Amniotic stem cell (primary cell): Measurements from ENCODE around the gene BAIAP2L2.
"Not testable (repeated sequence)": the region's sequence is repeated elsewhere in the genome, so short reads cannot be mapped to it uniquely, and the experiment has no call there.

Experiments used
- DNase-seq: peaks from one replicate; lab custom pipeline; 2025; lab: John Stamatoyannopoulos, UW

BAIAP2L2 gene, protein sequence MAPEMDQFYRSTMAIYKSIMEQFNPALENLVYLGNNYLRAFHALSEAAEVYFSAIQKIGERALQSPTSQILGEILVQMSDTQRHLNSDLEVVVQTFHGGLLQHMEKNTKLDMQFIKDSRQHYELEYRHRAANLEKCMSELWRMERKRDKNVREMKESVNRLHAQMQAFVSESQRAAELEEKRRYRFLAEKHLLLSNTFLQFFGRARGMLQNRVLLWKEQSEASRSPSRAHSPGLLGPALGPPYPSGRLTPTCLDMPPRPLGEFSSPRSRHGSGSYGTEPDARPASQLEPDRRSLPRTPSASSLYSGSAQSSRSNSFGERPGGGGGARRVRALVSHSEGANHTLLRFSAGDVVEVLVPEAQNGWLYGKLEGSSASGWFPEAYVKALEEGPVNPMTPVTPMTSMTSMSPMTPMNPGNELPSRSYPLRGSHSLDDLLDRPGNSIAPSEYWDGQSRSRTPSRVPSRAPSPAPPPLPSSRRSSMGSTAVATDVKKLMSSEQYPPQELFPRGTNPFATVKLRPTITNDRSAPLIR

DNA sequence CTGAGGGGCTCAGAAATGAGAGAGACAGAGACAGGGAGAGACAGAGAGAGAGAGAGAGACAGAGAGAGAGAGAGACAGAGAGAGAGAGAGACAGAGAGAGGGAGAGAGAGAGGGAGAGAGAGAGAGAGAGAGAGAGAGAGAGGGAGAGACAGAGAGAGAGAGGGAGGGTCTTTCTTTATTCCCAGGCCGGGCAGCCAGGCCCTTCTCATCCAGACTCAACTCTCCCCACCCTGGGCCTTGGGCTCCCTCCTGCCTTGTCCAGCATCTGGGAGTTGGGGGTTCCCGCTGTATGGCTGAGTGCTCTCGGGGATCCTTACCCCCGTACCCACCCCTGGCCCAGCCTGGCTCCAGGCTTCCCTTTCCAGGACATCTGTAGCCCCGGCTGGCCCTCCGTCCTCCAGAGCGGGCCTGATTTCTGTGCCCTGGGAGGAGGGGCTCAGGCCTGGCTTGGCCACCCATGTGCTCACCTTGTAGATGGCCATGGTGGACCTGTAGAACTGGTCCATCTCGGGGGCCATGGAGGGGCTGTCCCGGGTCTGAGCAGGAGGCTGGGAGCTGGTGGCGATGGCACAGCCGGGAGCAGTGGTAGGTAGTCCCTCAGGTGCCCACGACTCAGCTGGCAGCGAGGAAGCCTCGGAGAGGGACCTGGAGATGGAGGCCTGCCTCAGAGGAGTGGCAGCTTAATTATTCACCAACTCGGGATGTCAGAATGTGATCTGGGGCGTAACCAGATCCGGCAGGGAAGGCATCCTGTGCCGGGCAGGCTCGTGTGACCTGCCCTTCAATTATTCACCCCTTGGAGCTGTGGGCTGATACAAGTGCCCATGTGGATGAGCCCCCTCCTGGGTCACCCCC lies at the start of gene BAIAP2L2:
BAIAP2L2 (minus strand) TSS at position 677 of the 855 bp plus-strand sequence; CDS start at position 518, 159 bp downstream.
- DNase-seq = no peak

DNA sequence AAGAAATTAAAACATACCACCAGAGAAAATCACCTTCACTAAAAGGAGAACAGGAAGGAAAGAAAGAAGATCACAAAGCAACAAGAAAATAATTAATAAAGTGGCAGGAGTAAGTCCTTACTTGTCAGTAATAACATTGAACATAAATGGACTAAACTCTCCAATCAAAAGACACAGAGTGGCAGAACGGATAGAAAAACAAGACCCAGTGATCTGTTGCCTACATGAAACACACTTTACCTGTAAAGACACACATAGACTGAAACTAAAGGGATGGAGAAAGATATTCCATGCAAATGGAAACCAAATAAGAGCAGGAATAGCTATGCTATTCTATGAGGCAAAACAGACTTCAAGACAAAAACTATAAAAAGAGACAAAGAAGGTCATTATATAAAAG lies 45.2 kb upstream of the BAIAP2L2 start:
- no peak for DNase-seq

DNA sequence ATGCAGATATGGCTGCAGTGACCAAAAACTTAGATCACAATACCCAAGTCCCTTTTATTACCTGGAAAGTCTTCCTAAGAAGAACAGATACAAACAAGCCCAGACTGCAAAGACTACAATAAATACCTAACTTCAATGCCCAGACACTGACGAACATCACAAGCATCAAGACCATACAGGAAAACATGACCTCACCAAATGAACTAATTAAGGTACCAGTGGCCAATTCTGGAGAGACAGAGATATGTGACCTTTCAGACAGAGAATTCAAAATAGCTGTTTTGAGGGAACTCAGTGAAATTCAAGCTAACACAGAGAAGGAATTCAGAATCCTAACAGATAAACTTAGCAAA lies 44.1 kb upstream of the BAIAP2L2 start:
- not testable (repeated sequence) for DNase-seq

DNA sequence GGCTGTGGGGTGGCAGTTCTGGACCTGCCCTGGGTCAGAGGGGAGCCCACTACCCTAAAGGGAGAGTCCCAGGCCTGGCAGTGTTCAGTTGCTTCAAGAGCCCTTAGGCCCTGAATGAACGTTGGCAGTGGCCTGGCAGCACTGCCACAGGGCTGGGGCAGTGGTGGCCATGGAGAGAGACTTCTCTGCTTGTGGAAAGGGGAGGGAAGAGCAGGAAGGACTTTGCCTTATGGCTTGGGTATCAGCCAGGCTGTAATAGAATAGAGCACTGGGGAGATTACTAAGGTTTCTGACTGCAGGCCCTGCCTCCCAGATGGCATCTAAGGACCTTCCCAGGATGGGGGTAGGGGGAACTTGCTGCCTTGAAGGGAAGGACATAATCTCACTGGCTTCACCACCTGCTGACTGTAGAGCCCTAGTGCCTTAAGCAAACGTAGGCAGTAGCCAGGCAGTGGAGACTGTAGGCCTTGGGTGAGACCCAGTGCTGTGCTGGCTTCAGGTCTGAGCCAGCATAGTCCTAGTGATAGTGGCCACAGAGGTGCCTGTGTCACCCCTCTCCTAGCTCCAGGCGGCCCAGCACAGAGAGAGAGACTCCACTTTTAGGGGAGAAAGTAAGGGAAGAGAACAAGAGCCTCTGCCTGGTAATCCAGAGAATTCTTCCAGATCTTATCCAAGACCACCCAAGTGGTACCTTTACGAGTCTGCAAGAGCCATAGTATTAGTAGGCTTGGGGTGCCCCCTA lies 43.5 kb upstream of the BAIAP2L2 start:
- DNase-seq = no peak

DNA sequence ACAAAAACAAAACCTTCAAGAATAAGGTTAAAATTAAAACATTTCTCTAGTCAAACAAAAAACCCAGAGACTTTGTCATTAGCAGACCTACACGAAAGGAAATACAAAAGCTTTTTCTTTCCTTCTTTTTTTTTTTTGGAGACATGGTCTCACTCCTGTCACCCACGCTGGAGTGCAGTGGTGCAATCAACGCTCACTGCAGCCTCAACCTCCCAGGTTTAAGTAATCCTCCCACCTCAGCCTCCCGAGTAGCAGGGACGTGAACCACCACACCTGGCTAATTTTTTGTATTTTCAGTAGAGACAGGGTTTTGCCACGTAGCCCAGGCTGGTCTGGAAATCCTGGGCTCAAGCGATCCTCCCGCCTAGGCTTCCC lies 40.6 kb upstream of the BAIAP2L2 start:
- DNase-seq = no peak

DNA sequence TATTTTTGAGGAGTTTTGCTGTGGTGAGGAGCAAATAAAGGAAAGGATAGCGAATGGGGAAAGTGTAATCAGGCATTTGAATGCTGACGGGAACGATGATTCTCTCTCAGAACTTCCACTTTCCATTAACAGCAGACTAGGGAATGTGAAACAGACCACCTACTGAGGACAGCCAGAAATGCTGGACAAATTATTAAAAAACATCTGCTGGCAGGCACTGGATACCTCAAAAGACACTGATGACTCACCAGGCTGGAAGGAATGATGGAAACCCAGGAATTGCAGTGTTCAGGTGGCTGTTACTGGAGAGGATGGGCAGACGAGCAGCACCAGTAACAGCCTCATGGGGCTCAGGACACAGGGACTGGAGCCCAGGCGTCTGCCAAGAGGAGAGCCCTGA lies 37.8 kb upstream of the BAIAP2L2 start:
- DNase-seq = no peak

DNA sequence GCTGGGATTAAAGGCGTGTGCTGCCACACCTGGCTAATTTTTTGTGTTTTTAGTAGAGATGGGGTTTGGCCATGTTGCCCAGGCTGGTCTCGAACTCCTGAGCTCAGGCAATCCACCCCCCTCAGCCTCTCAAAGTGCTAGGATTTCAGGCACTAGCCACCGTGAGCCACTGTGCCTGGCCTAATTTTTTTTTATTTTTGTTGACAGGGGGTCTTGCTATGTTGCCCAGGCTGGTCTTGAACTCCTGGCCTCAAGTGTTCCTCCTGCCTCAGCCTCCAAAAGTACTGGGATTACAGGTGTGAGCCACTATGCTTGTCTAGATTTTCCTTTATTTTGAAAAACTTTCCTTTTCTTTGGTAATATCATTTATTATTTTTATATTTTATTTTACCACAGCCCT lies 35.7 kb upstream of the BAIAP2L2 start:
- not testable (repeated sequence) for DNase-seq

DNA sequence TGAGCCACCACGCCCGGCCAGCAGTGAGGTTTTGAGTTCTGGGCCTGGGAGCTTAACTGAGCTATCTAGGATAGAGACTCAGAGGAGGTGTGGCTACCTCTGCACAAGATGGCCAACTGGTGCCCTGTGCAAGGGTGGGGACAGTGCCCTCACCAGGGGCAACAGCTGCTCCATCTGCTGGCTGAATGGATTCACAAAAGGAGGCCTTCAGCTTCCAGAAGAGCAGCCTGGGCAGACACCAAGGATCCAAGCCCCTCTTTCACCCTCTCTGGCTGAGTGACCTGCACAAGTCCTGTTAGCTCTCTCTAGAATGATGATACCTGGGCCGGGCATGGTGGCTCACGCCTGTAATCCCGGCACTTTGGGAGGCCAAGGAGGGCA lies 33.5 kb upstream of the BAIAP2L2 start:
- no peak for DNase-seq

DNA sequence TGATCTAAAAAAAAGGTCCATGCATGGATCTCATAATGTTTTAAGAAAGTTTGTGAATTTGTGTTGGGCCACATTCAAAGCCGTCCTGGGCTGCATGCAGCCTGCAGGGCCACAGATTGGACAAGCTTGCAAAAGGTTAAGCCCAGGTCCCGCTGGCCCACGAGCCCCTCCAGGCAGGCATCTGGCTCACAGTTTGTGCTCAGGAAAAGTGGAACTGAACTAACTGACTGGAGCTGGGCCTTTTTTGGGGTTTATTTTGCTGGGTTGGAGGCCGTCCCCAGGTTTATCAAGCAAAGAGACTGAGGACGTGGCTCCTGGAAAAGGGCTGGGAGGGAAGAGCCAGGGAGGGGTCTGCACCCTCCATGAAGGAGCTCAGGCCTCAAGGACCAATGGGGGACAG lies 32.1 kb upstream of the BAIAP2L2 start:
- no peak for DNase-seq

DNA sequence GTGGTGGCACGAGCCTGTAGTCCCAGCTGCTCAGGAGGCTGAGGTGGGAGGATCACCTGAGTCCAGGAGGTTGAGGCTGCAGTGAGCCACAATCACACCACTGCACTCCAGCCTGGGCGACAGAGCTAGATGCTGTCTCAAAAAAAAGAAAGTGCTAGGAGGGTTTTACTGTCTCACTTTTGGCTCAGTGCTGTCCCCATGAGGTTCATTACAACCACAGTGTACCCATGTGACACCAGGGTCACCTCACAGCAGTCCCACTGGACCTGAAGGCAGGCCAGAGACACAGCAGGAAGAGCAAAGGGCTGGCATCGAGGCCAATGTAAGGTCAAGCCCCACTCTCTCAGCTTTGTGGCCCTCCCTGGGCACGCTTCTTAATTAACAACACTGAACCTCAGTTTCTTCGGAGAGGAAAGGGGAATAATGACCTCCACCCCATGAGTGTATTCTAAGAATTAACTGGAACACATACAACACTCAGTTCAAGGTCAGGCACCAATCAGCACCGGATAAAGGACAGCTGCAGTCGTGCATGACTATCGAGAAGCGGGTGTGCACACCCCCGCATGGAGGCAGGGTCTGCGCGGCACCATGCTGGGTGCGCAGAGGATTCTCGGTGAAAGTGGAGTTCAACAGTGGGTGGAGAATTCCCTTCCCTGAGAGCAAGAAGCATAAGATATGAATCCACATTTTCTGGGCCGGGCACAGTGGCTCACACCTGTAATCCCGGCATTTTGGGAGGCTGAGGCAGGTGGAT lies 30.9 kb upstream of the BAIAP2L2 start:
- DNase-seq = no peak

DNA sequence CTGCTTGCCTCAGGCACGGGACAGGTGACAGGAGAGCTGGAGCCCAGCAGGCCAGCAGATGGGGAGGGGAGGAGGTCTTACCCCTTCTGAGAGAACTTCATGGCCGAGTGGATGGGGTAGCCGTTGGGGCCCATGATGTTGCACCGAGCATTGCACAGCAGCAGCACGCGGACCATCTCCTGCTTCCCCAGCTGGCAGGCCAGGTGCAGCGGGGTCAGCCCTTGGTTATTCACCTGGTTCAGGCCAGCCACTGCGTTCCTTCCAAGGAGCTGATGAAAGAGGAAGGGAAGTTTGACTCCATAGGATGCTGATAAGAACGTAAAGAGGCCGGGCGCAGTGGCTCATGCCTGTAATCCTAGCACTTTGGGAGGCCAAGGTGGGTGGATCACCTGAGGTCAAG lies 29.4 kb upstream of the BAIAP2L2 start:
- no peak for DNase-seq

DNA sequence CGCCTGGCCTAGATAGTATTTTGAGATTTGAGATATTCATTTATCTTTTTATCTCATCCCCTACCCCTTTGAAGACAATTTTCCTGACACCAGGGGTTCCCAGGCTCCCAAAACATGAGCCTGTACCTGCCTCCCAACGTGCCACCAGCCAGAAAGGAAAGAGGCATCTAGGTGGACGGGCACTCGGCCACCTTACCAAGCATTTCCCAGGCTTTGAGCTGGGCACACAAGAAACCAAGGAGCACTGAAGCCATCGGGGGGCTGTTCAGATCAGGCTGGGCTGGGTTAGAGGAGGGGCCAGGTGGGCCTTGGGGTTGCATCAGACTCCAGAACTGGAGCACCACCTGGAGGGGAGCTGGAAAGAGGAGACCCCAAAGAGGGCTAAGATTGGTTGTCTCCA lies 28.5 kb upstream of the BAIAP2L2 start:
- DNase-seq = no peak

DNA sequence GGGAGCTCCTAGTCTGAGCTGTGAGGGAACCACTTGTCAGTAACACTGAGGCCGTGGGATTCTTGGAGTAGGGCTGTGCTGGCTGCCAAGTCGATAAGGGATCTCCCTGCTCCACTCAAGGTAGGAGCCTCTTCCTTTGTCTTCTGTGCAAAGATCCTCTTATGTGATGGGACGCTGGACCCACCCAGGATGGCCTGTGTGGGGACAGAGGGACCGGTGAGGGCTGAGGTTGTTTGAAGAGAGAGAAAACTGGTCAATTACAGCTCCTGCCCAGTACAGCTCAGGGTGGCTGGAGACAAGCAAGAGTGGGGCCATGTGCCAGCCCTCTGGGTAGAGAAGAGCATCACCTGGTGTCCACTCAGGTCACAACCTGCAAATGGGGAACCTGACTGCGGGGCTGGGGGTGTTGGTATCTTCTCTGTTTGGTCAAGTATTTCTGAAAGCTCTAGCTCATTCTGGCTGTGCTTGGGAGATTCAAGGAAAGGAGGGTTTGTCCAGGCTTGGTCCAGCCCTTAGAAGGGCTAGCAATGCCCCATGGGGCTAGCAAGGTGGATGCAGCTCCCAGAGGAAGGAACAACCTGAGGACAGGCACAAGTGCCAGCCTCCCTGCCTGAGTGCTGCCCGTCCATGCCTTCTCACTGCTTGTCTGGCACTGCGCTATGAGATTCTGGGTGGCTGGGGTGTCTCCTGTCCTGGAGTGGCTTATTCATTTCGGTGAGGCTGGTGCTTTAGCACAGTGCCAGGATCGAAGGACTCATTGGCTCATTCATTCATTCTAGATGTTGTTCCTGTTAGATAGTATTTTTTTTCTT lies 27.6 kb upstream of the BAIAP2L2 start:
- DNase-seq = no peak

DNA sequence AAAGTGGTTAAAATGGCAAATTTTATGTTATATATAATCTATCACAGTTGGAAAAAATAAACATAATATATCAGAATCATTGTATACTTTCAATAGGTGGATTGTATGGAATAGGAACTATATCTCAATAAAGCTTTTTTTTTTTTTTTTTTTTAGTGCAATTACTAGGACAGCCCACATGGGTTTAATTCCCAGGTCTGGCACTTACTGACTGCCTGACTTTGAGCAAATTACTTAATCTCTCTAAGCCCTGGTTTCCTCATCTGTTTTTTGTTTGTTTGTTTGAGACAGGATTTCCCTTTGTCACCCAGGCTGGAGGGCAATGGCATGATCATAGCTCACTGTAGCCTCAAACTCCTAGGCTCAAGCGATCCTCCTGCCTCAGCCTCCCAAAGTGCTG lies 26.1 kb upstream of the BAIAP2L2 start:
- DNase-seq = no peak

DNA sequence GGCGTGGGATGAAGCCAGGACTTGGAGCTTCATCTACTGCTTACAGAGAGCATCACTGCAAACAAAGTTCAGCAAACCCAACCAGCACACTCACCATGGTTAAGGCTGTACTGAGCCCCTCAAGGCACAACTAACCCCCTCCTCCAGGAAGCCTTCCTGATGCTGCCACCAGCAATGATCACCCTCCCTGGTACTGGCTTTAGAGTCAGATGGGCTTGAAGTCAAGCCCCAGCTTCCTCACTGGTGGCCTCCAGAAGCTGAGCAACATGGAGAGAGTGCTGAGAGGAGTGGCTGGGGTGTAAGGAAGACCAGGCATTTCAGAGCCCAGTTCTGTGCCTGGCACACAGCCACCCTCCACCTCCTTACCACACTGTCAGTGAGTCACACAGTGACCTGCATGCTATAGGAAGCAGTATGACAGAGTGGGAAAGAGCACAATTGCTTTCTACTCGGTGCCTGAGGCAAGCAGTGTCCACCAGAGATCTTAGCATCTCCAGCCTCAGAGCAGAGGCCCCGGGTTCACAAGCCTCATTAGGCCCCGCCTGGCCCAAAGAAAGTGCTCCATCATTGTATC lies 24.7 kb upstream of the BAIAP2L2 start:
- DNase-seq = no peak

DNA sequence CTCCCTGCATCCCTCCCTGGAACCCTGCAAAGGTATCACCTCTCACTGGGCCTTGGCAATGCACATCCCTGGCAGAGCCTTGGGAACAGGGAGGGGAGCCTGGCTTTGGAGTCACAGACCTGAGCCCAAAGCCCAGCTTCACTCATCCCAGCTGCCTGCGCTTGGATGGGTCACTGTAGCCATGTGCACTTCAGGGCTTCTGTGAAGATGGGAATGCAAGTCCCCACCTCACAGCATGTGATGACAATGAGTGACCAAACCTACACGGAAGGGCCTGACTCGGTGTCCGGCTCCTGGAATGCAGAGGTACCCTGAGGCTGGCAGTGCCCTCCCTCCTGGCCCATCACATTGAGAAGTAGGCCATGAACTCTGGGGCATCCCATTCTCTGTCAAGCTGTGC lies 22.8 kb upstream of the BAIAP2L2 start:
- no peak for DNase-seq

DNA sequence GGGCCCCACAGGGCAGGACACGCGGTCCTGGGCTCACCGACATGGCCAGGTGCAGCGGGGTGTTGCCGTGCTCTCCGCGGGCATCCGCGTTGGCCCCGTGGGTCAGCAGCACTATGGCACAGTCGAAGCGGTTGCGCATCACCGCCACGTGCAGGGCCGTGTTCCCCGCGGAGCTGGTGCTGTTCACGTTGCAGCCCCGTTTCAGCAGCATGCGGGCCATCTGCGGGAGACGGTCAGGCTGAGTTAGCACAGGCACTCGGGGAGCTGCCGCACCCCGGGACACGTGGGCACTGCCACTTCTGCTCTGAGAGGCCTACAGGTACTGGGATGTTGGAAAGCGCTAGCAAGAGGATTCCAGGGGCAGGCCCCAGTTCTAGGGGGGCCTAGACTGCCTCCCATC lies 22.3 kb upstream of the BAIAP2L2 start:
- no peak for DNase-seq

DNA sequence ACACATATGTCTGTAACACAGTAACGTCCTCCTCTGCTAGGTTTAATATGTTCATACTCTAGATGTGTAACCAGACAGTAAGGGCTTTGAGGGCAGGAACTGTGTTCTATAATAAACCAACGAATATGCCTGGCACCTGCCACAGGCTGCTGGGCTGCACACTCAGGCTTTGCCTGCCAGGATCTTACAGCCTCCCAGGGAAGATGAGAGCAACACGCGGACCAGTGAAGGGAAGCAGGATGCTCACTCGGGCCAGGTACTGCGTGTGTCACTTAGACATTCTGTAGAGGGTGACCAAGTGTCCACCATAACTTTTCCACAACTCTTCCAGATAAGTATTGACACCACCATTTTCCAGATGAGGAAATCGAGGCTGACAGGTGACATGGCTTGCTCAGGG lies 21.7 kb upstream of the BAIAP2L2 start:
- DNase-seq = no peak

DNA sequence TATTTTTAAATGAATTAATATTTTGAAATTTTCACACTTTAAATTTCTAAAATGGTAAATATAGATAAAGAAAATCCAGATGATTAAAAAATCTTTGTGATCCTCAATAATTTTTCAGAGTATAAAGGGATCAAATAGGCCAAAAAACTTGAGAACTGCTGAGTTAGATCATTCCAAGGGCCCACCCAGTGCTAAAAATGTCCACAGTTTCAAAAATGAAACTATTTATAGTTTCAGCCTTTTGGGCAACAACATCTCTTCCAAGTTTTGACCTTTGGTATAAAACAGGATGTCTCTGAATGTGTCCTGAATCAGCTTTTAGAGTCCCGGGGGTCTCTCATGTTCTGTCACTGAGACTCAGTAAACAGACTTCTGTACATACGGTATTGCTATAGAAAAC lies 20.9 kb upstream of the BAIAP2L2 start:
- no peak for DNase-seq

DNA sequence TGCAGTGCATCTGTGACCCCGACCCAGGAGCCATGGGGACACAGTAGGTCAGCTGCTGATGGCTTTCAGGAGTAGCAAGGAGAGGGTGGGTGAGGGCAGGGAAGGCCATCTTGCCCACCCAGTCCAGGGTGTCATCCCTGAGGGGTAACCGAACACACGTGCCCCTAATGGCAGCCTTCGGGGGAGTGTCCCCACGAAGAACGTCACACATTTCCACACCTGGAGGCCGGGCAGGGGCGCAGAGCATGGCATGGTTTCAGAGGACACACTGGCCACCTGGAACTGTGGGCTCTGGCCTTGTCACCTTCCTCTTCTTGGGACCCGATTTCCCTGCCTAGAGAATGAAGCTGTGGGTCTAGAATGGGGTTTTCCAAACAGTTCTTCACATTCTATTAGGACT lies 19.4 kb upstream of the BAIAP2L2 start:
- DNase-seq = no peak

DNA sequence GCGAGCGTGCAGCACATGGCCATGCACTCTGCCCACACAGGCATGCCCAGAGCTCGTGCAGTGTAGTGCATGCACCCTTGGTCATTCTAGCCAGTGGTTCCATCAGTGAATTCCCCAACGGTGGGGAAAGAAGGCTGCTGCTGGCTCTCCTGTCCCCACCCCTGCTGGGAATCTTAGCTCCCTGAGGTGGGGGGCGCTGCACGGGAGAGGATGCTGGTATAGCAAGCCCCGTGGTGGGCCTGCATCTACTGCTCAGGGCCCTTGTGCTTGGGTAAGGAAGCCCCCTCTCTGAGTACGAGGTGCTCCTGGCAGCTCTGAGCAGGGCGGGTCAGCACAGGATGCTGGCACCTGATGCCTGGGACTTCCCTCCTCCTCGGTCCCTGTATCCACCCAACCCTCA lies 18.5 kb upstream of the BAIAP2L2 start:
- no peak for DNase-seq
